Choroid plexus epithelial cell (primary cell): ENCODE measurements around the gene KIRREL3.

Source experiments
- DNase-seq: peaks from one replicate; pipeline ENCODE4 v3.0.0-alpha.2; 2010; ENCODE audit warnings: low read depth
- H3K4me3 ChIP-seq: 2 replicates; pipeline ENCODE4 v1.5.1; 2011; ENCODE audit warnings: low read depth, mild to moderate bottlenecking, control low read depth, low read length, moderate library complexity
- CTCF ChIP-seq: conservative IDR thresholded peaks from 2 replicates; pipeline ENCODE4 v1.5.1; 2011; ENCODE audit warnings: low read depth, mild to moderate bottlenecking, control low read depth, inconsistent platforms, low read length, moderate library complexity

Gene KIRREL3

GRCh38 chr11:127000981-127001380 is 411 bp upstream of the KIRREL3 start:
- no peak for TF ChIP-seq CTCF
- no peak overlapping the region for H3K4me3 ChIP-seq
- DNase-seq = no peak

GRCh38 chr11:126999366-126999765 is 1.2 kb downstream of the KIRREL3 start:
- no peak for TF ChIP-seq CTCF
- no peak overlapping the region for H3K4me3 ChIP-seq
- no peak for DNase-seq

GRCh38 chr11:126997641-126998040 is 2.9 kb downstream of the KIRREL3 start:
- no peak for DNase-seq

GRCh38 chr11:126997196-126997595 is 3.4 kb downstream of the KIRREL3 start:
- no peak for DNase-seq
- TF ChIP-seq CTCF = no peak
- no peak overlapping the region for H3K4me3 ChIP-seq

More at GRCh38 chr11:126997641-126998040, 2.9 kb downstream of the KIRREL3 start:
- TF ChIP-seq CTCF = no peak
- no peak overlapping the region for H3K4me3 ChIP-seq

GRCh38 chr11:126996036-126996804 is 4.3 kb downstream of the KIRREL3 start:
- H3K4me3 ChIP-seq = no peak overlapping the region
- no peak for TF ChIP-seq CTCF
- no peak for DNase-seq

GRCh38 chr11:126993599-126993998 is 7.0 kb downstream of the KIRREL3 start:
- DNase-seq = no peak
- H3K4me3 ChIP-seq = no peak overlapping the region
- no peak for TF ChIP-seq CTCF

- peak; percentile 22 for DNase-seq
- H3K4me3 ChIP-seq = no peak overlapping the region
- no peak for TF ChIP-seq CTCF
Measured at GRCh38 chr11:126992804-126993111, 7.8 kb downstream of the KIRREL3 start.
